GM12892 (cell line): ENCODE results near the gene PROX1.

Experiments used
- POLR2A ChIP-seq: IDR thresholded peaks from 2 replicates; pipeline ENCODE4 v1.6.1; 2011; ENCODE audit warnings: low read depth, low read length, control low read depth
- POLR2AphosphoS5 ChIP-seq: IDR thresholded peaks from 2 replicates; pipeline ENCODE4 v1.6.1; 2011; ENCODE audit warnings: low read depth, low read length, control low read depth

DNA sequence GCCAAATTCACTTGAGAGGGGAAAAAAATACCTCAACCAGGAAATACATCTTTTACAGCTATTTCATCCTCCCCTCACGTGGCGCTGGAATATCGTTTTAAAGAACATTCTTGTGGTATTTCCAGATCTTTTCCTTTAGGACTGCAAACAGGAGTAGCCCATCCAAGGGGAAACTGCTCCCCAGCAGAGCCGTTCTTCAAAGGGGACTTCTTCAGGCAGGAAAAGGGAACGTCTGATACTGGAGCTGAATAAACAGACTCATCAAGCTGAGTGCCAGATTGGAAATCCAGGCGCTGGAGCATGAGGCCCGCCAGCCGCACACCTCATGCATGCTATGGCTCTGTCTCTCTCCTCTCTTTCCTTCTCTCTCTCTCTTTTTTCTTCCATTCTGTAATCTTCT is 34.0 kb upstream of the PROX1 start:
- no peak for TF ChIP-seq POLR2A
- no peak for TF ChIP-seq POLR2AphosphoS5
